GM23338 (cell line): Measurements from ENCODE around the gene ATP6V0E2. TPM values are rescaled to one million over a fixed set of nuclear protein-coding genes. Genes with fewer than 3 reads are reported as not detected.

Experiments
- ATAC-seq: fragments of 200-7000 bp; cut with Tn5 transposase; 3 replicates; pipeline ENCODE4 v1.9.1; 2020
- DNase-seq: peaks from one replicate; pipeline ENCODE4 v3.0.0-alpha.2; 2015; ENCODE audit warnings: low spot score
- H2AFZ ChIP-seq: fragments of 200-600 bp; sonication (generic); 2 replicates; pipeline ENCODE4 v1.8.0; 2016; ENCODE audit warnings: antibody characterized with exemption, mild to moderate bottlenecking, moderate library complexity
- H3F3A ChIP-seq: fragments of 200-600 bp; sonication (generic); replicated peaks from 2 replicates; pipeline ENCODE4 v1.8.0; 2017; ENCODE audit warnings: antibody characterized with exemption, mixed run types, low read depth
- H3K27ac ChIP-seq: fragments of 200-600 bp; sonication (generic); 2 replicates; pipeline ENCODE4 v1.6.1; 2016; ENCODE audit warnings: low read depth
- H3K27me3 ChIP-seq: fragments of 200-600 bp; sonication (generic); 2 replicates; pipeline ENCODE4 v1.8.0; 2016; ENCODE audit warnings: mild to moderate bottlenecking, mixed run types, moderate library complexity; ENCODE audit not compliant: insufficient read depth
- H3K36me3 ChIP-seq: fragments of 200-600 bp; sonication (generic); 2 replicates; pipeline ENCODE4 v1.8.0; 2016; ENCODE audit warnings: mild to moderate bottlenecking; ENCODE audit not compliant: insufficient read depth
- H3K4me1 ChIP-seq: fragments of 200-600 bp; sonication (generic); 2 replicates; pipeline ENCODE4 v1.8.0; 2016; ENCODE audit warnings: mild to moderate bottlenecking, moderate library complexity; ENCODE audit not compliant: insufficient read depth
- H3K4me2 ChIP-seq: fragments of 200-600 bp; sonication (generic); 2 replicates; pipeline ENCODE4 v1.7.1; 2017; ENCODE audit warnings: mixed run types
- H3K4me3 ChIP-seq: fragments of 200-600 bp; sonication (generic); 2 replicates; pipeline ENCODE4 v1.6.1; 2016; ENCODE audit warnings: mixed run types
- H3K79me2 ChIP-seq: fragments of 200-600 bp; sonication (generic); replicated peaks from 2 replicates; pipeline ENCODE4 v1.8.0; 2017; ENCODE audit warnings: mild to moderate bottlenecking; ENCODE audit not compliant: insufficient read depth
- H3K9me2 ChIP-seq: fragments of 200-600 bp; sonication (generic); 2 replicates; pipeline ENCODE4 v1.8.0; 2017; ENCODE audit not compliant: insufficient read depth
- H4K20me1 ChIP-seq: fragments of 200-600 bp; sonication (generic); replicated peaks from 2 replicates; pipeline ENCODE4 v1.8.0; 2017; ENCODE audit warnings: mild to moderate bottlenecking; ENCODE audit not compliant: insufficient read depth
- H3K27ac Mint-ChIP-seq: 2 replicates; pipeline ENCODE4 v1.8.0; 2020; ENCODE audit warnings: inconsistent platforms, mild to moderate bottlenecking, moderate library complexity, mixed read lengths
- H3K27me3 Mint-ChIP-seq: 3 replicates; pipeline ENCODE4 v1.8.0; 2022; ENCODE audit warnings: low read depth, mild to moderate bottlenecking, moderate library complexity, mixed read lengths, inconsistent platforms; ENCODE audit not compliant: insufficient read depth, poor library complexity
- H3K36me3 Mint-ChIP-seq: 3 replicates; pipeline ENCODE4 v1.8.0; 2021; ENCODE audit warnings: low read depth, mild to moderate bottlenecking, inconsistent platforms, moderate library complexity, mixed read lengths
- H3K4me1 Mint-ChIP-seq: 3 replicates; pipeline ENCODE4 v1.8.0; 2020; ENCODE audit warnings: mild to moderate bottlenecking, inconsistent platforms, mixed read lengths
- H3K4me3 Mint-ChIP-seq: 3 replicates; pipeline ENCODE4 v1.8.0; 2021; ENCODE audit warnings: moderate library complexity, mild to moderate bottlenecking, inconsistent platforms, mixed read lengths
- H3K9me3 Mint-ChIP-seq: 3 replicates; pipeline ENCODE4 v1.8.0; 2020; ENCODE audit warnings: moderate library complexity, mild to moderate bottlenecking, inconsistent platforms, mixed read lengths
- CTCF ChIP-seq, 2 experiments: fragments of 200-600 bp in 1 of 2; sonication (generic) in 1 of 2; conservative IDR thresholded peaks; 2 replicates each; pipeline versions ENCODE4 v1.5.1 to v1.6.1; 2016 to 2017; ENCODE audit warnings: antibody characterized with exemption in 2 of 2, low read depth in 2 of 2, mild to moderate bottlenecking in 2 of 2, moderate library complexity in 1 of 2
- polyA plus RNA-seq: library from polyadenylated mRNA; unstranded; fragments of >200 nt; fragmentation: Nextera tagmentation; extraction: Ambion mirVana; gene quantifications from 2 replicates; pipeline ENCODE4 v1.2.1, GENCODE V29; 2016
- total RNA-seq: library from RNA; depleted of rRNA; stranded (reverse); fragments of >200 nt; shearing (Covaris generic); gene quantifications from 2 replicates; pipeline ENCODE4 v1.2.3, GENCODE V29; 2014
- TF ChIP-seq, protein P1 (sequence below): fragments of 250-450 bp; sonication (Bioruptor Pico); IDR thresholded peaks from 2 replicates; pipeline ENCODE4 v1.5.0; 2020; ENCODE audit warnings: mild to moderate bottlenecking, moderate library complexity

Gene ATP6V0E2
- total and polyA plus RNA-seq, 2 experiments from 2014 or later = 15.6 to 34.7 TPM

GRCh38 chr7:149839933-149840332, 33.8 kb upstream of the ATP6V0E2 start (continued):
- TF ChIP-seq, protein P1, sequence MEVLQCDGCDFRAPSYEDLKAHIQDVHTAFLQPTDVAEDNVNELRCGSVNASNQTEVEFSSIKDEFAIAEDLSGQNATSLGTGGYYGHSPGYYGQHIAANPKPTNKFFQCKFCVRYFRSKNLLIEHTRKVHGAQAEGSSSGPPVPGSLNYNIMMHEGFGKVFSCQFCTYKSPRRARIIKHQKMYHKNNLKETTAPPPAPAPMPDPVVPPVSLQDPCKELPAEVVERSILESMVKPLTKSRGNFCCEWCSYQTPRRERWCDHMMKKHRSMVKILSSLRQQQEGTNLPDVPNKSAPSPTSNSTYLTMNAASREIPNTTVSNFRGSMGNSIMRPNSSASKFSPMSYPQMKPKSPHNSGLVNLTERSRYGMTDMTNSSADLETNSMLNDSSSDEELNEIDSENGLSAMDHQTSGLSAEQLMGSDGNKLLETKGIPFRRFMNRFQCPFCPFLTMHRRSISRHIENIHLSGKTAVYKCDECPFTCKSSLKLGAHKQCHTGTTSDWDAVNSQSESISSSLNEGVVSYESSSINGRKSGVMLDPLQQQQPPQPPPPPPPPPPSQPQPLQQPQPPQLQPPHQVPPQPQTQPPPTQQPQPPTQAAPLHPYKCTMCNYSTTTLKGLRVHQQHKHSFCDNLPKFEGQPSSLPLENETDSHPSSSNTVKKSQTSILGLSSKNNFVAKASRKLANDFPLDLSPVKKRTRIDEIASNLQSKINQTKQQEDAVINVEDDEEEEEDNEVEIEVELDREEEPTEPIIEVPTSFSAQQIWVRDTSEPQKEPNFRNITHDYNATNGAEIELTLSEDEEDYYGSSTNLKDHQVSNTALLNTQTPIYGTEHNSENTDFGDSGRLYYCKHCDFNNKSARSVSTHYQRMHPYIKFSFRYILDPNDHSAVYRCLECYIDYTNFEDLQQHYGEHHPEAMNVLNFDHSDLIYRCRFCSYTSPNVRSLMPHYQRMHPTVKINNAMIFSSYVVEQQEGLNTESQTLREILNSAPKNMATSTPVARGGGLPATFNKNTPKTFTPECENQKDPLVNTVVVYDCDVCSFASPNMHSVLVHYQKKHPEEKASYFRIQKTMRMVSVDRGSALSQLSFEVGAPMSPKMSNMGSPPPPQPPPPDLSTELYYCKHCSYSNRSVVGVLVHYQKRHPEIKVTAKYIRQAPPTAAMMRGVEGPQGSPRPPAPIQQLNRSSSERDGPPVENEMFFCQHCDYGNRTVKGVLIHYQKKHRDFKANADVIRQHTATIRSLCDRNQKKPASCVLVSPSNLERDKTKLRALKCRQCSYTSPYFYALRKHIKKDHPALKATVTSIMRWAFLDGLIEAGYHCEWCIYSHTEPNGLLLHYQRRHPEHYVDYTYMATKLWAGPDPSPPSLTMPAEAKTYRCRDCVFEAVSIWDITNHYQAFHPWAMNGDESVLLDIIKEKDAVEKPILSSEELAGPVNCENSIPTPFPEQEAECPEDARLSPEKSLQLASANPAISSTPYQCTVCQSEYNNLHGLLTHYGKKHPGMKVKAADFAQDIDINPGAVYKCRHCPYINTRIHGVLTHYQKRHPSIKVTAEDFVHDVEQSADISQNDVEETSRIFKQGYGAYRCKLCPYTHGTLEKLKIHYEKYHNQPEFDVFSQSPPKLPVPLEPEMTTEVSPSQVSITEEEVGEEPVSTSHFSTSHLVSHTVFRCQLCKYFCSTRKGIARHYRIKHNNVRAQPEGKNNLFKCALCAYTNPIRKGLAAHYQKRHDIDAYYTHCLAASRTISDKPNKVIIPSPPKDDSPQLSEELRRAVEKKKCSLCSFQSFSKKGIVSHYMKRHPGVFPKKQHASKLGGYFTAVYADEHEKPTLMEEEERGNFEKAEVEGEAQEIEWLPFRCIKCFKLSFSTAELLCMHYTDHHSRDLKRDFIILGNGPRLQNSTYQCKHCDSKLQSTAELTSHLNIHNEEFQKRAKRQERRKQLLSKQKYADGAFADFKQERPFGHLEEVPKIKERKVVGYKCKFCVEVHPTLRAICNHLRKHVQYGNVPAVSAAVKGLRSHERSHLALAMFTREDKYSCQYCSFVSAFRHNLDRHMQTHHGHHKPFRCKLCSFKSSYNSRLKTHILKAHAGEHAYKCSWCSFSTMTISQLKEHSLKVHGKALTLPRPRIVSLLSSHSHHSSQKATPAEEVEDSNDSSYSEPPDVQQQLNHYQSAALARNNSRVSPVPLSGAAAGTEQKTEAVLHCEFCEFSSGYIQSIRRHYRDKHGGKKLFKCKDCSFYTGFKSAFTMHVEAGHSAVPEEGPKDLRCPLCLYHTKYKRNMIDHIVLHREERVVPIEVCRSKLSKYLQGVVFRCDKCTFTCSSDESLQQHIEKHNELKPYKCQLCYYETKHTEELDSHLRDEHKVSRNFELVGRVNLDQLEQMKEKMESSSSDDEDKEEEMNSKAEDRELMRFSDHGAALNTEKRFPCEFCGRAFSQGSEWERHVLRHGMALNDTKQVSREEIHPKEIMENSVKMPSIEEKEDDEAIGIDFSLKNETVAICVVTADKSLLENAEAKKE (CRISPR knock-in tag) = no peak

- H3K36me3 Mint-ChIP-seq = no peaks in the 10 kb centered on the region
- H3K27me3 Mint-ChIP-seq = no peaks in the 10 kb centered on the region
- no peak overlapping the region for H3K4me3 Mint-ChIP-seq
- peaks cover 10% of the 10 kb centered on the region; the same call in 1 of the 2 replicates for H3F3A ChIP-seq
- peaks cover 9% of the 10 kb centered on the region for H3K4me1 Mint-ChIP-seq
- no peak for TF ChIP-seq CTCF (conservative IDR thresholded peaks at IDR 0.05; ENCODE audit: low read depth in 2 of 2)
- DNase-seq = no peak
- H3K27me3 ChIP-seq = peaks cover 24% of the 10 kb centered on the region
- ATAC-seq = no peak
- no peak overlapping the region for H3K4me3 ChIP-seq
- no peak overlapping the region for H3K27ac Mint-ChIP-seq
- H3K79me2 ChIP-seq = no peaks in the 10 kb centered on the region
- H4K20me1 ChIP-seq = peaks cover 4% of the 10 kb centered on the region; the same call in 1 of the 2 replicates
- no peak overlapping the region for H2AFZ ChIP-seq
- no peaks in the 10 kb centered on the region; the same call in 1 of the 2 replicates for H3K4me1 ChIP-seq
- H3K4me2 ChIP-seq = no peak overlapping the region
- no peaks in the 10 kb centered on the region for H3K36me3 ChIP-seq
- no peaks in the 10 kb centered on the region for H3K9me2 ChIP-seq
- H3K9me3 Mint-ChIP-seq = no peaks in the 10 kb centered on the region
- H3K27ac ChIP-seq = no peak overlapping the region
Measured at GRCh38 chr7:149843566-149843965, 30.2 kb upstream of the ATP6V0E2 start.
